WERI-Rb-1 (cell line): Measurements from ENCODE around the gene MYOF.

ENCODE experiments used
- DNase-seq: peaks from one replicate; pipeline ENCODE4 v3.0.0-alpha.2; 2020
- H3K27ac ChIP-seq: fragments of 250-450 bp; sonication (Bioruptor Pico); 2 replicates; pipeline ENCODE4 v1.5.1; 2020; ENCODE audit warnings: mild to moderate bottlenecking, moderate library complexity
- H3K27me3 ChIP-seq: fragments of 250-450 bp; sonication (Bioruptor Pico); 2 replicates; pipeline ENCODE4 v1.5.1; 2021; ENCODE audit warnings: mild to moderate bottlenecking, low read depth, moderate library complexity; ENCODE audit not compliant: insufficient read depth, severe bottlenecking
- H3K36me3 ChIP-seq: fragments of 250-450 bp; sonication (Bioruptor Pico); 2 replicates; pipeline ENCODE4 v1.5.1; 2020; ENCODE audit warnings: mild to moderate bottlenecking, moderate library complexity
- H3K4me3 ChIP-seq: 2 replicates; pipeline ENCODE4 v1.5.1; 2011; ENCODE audit warnings: low read depth, mild to moderate bottlenecking, control low read depth, low read length
- H3K9me3 ChIP-seq: fragments of 250-450 bp; sonication (Bioruptor Pico); 2 replicates; pipeline ENCODE4 v1.5.1; 2021; ENCODE audit warnings: mild to moderate bottlenecking, moderate library complexity; ENCODE audit not compliant: severe bottlenecking
- CTCF ChIP-seq: IDR thresholded peaks from 2 replicates; pipeline ENCODE4 v1.5.1; 2011; ENCODE audit warnings: low read depth, mild to moderate bottlenecking, control low read depth, inconsistent platforms, low read length

Gene MYOF

GRCh38 chr10:93498166-93498565 is 16.0 kb upstream of the MYOF start:
- Histone ChIP-seq H3K27ac (no peak overlapping the region), H3K9me3 (no peaks in the 10 kb centered on the region), H3K36me3 (peaks cover 22% of the 10 kb centered on the region), H3K4me3 (no peak overlapping the region), H3K27me3 (no peaks in the 10 kb centered on the region)
- no peak for TF ChIP-seq CTCF
- DNase-seq: no peak

- no peak for TF ChIP-seq CTCF
- H3K36me3 ChIP-seq: peaks cover 11% of the 10 kb centered on the region
- H3K4me3 ChIP-seq: peak within 1 kb of the TSS; percentile 79
- no peaks in the 10 kb centered on the region for H3K9me3 ChIP-seq
- no peaks in the 10 kb centered on the region for H3K27me3 ChIP-seq
- peak; percentile 97 for DNase-seq
- H3K27ac ChIP-seq: peak within 1 kb of the TSS; percentile 86
Measured at GRCh38 chr10:93496322-93497041, 14.3 kb upstream of the MYOF start, which contains the start of gene CEP55. TSS of gene CEP55 (plus strand) at chr10:93496612. CDS start at chr10:93500052, 3,440 bp downstream.

- H3K27ac ChIP-seq: peak overlapping the region; percentile 79
- H3K27me3 ChIP-seq: no peaks in the 10 kb centered on the region
- peak; percentile 68 for DNase-seq
- H3K4me3 ChIP-seq: peak overlapping the region; percentile 79
- H3K36me3 ChIP-seq: peaks cover 8% of the 10 kb centered on the region
- no peak for TF ChIP-seq CTCF
- no peaks in the 10 kb centered on the region for H3K9me3 ChIP-seq
Measured at GRCh38 chr10:93495654-93496321, 13.7 kb upstream of the MYOF start.

- no peak for DNase-seq
- no peaks in the 10 kb centered on the region for H3K27me3 ChIP-seq
- H3K27ac ChIP-seq: no peak overlapping the region
- no peaks in the 10 kb centered on the region for H3K9me3 ChIP-seq
- no peak for TF ChIP-seq CTCF
- no peaks in the 10 kb centered on the region for H3K36me3 ChIP-seq
- H3K4me3 ChIP-seq: no peak overlapping the region
Measured at GRCh38 chr10:93494494-93494893, 12.4 kb upstream of the MYOF start.

- DNase-seq: no peak
- no peaks in the 10 kb centered on the region for H3K36me3 ChIP-seq
- no peak for TF ChIP-seq CTCF
Measured at GRCh38 chr10:93493162-93493561, 11.0 kb upstream of the MYOF start.

More at GRCh38 chr10:93493162-93493561, 11.0 kb upstream of the MYOF start:
- Histone ChIP-seq H3K9me3 (no peaks in the 10 kb centered on the region), H3K4me3 (no peak overlapping the region), H3K27me3 (no peaks in the 10 kb centered on the region), H3K27ac (no peak overlapping the region)
